Effector memory CD4-positive, alpha-beta T cell (primary cell): ENCODE data around the gene BMERB1.

ENCODE experiments used
- DNase-seq, 3 donors: peaks; one replicate each; pipeline ENCODE4 v3.0.0-alpha.2; 2020
- H3K27ac ChIP-seq: 2 replicates; pipeline ENCODE4 v1.7.0; 2013; ENCODE audit warnings: mild to moderate bottlenecking, low read length, moderate library complexity; ENCODE audit not compliant: insufficient read depth, poor library complexity, severe bottlenecking
- H3K27me3 ChIP-seq: replicated peaks from 2 replicates; pipeline ENCODE4 v1.7.0; 2013; ENCODE audit warnings: mild to moderate bottlenecking, low read length; ENCODE audit not compliant: insufficient read depth, control insufficient read depth, poor library complexity, severe bottlenecking
- H3K36me3 ChIP-seq: 2 replicates; pipeline ENCODE4 v1.7.0; 2013; ENCODE audit warnings: mild to moderate bottlenecking, low read length, moderate library complexity; ENCODE audit not compliant: control insufficient read depth, insufficient read depth
- H3K4me1 ChIP-seq: 2 replicates; pipeline ENCODE4 v1.7.0; 2013; ENCODE audit warnings: low read length, mild to moderate bottlenecking; ENCODE audit not compliant: control insufficient read depth, insufficient read depth, poor library complexity, severe bottlenecking
- H3K4me3 ChIP-seq: 2 replicates; pipeline ENCODE4 v1.7.0; 2013; ENCODE audit warnings: low read length, low read depth, mild to moderate bottlenecking; ENCODE audit not compliant: insufficient read depth, poor library complexity, severe bottlenecking
- H3K9me3 ChIP-seq: 2 replicates; pipeline ENCODE4 v1.7.0; 2013; ENCODE audit warnings: mild to moderate bottlenecking, low read length, moderate library complexity; ENCODE audit not compliant: control insufficient read depth

BMERB1 gene

DNA sequence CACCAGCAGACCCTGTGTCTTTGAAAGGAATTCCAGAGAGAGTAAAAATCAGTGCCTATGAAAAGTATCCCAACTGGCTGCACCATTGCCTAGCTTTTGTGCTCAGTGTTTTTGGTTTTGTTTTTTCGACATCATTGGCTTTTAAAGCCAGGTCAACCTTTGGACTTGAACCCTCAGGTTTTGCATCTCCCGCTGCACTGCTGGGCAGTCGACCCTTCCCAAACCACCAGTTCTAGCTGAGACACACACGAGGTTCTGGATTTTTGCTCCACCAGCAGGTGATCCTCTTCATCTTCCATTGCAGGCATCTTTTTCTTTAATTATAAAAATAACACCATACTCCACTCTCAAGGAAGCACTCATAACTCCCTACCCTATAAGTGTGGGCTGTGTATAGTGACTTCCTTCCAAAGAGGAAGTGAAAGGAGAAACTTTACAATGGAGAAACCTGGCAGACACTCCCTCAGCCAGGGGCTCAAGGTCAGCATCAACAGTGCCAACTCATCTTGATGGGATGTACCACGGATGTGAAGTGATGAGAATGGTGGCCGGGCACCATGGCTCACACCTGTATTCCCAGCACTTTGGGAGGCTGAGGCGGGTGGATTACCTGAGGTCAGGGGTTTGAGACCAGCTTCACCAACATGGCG, 57.8 kb downstream of the BMERB1 start:
- Histone ChIP-seq H3K27ac (no peak overlapping the region), H3K4me1 (no peaks in the 10 kb centered on the region), H3K4me3 (no peak overlapping the region), H3K36me3 (no peaks in the 10 kb centered on the region), H3K9me3 (no peaks in the 10 kb centered on the region), H3K27me3 (no peaks in the 10 kb centered on the region)
- no peak for DNase-seq

- no peaks in the 10 kb centered on the region for H3K36me3 ChIP-seq
- no peaks in the 10 kb centered on the region for H3K27me3 ChIP-seq
- no peak overlapping the region for H3K4me3 ChIP-seq
- no peaks in the 10 kb centered on the region for H3K9me3 ChIP-seq
- no peak for DNase-seq
- no peaks in the 10 kb centered on the region for H3K4me1 ChIP-seq
- H3K27ac ChIP-seq: no peak overlapping the region
Observed at GRCh38 chr16:15493466-15494180, 59.2 kb downstream of the BMERB1 start.

- Histone ChIP-seq H3K9me3 (no peaks in the 10 kb centered on the region), H3K4me1 (no peaks in the 10 kb centered on the region), H3K36me3 (no peaks in the 10 kb centered on the region), H3K27ac (no peak overlapping the region), H3K27me3 (no peaks in the 10 kb centered on the region), H3K4me3 (no peak overlapping the region)
- no peak for DNase-seq
Observed at GRCh38 chr16:15494236-15494635, 59.8 kb downstream of the BMERB1 start.

DNA sequence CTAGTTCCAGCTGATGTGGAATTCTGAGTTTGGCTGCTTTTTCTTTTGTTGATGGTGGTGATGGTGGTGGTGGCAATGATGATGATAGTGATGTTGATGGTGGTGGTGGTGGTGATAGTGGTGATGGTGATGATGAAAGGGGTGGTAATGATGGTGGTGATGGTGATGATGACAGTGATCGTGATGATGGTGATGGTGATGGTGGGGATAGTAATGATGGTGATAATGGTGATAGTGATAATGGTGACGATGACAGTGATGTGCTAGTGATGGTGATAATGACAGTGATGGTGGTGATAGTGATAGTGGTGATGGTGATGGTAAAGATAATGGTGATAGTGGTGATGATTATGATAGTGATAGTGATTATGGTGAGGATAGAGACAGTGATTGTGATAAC, 61.5 kb downstream of the BMERB1 start:
- Histone ChIP-seq H3K4me3 (no peak overlapping the region), H3K9me3 (no peaks in the 10 kb centered on the region), H3K27me3 (no peaks in the 10 kb centered on the region), H3K36me3 (no peaks in the 10 kb centered on the region), H3K4me1 (no peaks in the 10 kb centered on the region), H3K27ac (no peak overlapping the region)
- DNase-seq: no peak

DNA sequence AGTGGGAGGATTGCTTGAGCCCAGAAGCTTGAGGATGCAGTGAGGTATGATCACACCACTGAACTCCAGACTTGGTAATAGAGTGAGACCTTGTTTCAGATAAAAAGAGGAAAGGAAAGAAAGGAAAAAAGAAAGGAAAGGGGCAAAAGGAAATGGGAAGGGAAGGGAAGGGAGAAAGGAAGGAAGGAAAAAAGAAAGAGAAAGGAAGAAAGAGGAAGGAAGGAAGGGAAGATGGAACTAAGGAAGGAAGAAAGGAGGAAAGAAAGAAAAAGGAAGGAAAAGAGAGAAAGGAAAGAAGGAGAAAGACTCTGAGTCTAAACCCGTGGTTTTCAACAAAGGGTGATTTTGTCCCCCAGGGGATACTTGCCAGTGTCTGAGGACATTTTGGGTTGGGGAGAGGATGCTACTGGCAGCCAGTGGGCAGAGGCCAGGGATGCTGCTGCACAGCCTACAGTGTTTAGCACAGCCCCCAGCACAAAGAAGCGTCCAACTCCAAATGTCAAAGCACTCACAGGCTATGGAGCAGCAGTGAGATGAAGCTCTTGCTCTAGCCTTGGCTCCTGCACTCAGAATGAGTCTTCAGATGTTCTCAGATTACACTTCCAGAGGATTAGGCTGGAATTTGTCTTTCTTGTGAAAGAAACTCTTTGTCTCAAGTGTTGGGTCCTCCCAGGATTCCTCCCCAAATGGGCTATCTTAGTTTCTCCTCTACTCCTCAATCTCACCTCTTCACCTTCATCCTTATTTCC, 64.2 kb downstream of the BMERB1 start:
- DNase-seq: no peak
- H3K27ac ChIP-seq: no peak overlapping the region
- H3K27me3 ChIP-seq: no peaks in the 10 kb centered on the region

GRCh38 chr16:15502041-15502725, 67.8 kb downstream of the BMERB1 start:
- H3K36me3 ChIP-seq: no peaks in the 10 kb centered on the region
- H3K4me3 ChIP-seq: no peak overlapping the region
- H3K9me3 ChIP-seq: no peaks in the 10 kb centered on the region
- no peaks in the 10 kb centered on the region for H3K4me1 ChIP-seq
- H3K27ac ChIP-seq: no peak overlapping the region
- no peak for DNase-seq
- no peaks in the 10 kb centered on the region for H3K27me3 ChIP-seq

More for the DNA sequence above, 64.2 kb downstream of the BMERB1 start:
- no peak overlapping the region for H3K4me3 ChIP-seq
- H3K36me3 ChIP-seq: no peaks in the 10 kb centered on the region
- no peaks in the 10 kb centered on the region for H3K9me3 ChIP-seq
- no peaks in the 10 kb centered on the region for H3K4me1 ChIP-seq

DNA sequence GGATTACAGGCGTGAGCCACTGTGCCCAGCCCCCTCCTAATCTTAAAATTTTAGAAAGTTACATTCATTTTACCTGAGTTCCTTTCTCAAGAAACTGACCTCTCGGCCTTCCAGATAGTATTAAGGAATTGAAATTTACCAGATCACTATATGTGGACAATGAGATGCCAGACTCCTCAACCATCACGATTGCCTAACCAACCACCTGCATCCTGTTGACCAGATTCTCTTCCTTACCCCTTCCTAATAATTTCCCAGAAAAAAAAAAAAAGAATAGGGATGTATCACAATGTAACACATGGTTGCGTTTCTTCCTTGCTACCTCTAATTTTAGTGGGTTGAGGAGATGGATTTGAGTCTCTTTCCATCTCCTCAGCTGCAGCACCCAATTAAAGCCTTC, 72.1 kb downstream of the BMERB1 start:
- Histone ChIP-seq H3K36me3 (no peaks in the 10 kb centered on the region), H3K27me3 (no peaks in the 10 kb centered on the region), H3K4me3 (no peak overlapping the region), H3K4me1 (no peaks in the 10 kb centered on the region), H3K27ac (no peak overlapping the region), H3K9me3 (no peaks in the 10 kb centered on the region)
- DNase-seq: no peak

GRCh38 chr16:15507301-15507958, 73.0 kb downstream of the BMERB1 start:
- H3K4me3 ChIP-seq: no peak overlapping the region
- no peak overlapping the region for H3K27ac ChIP-seq
- H3K4me1 ChIP-seq: no peaks in the 10 kb centered on the region
- no peak for DNase-seq
- no peaks in the 10 kb centered on the region for H3K27me3 ChIP-seq
- no peaks in the 10 kb centered on the region for H3K36me3 ChIP-seq
- no peaks in the 10 kb centered on the region for H3K9me3 ChIP-seq

DNA sequence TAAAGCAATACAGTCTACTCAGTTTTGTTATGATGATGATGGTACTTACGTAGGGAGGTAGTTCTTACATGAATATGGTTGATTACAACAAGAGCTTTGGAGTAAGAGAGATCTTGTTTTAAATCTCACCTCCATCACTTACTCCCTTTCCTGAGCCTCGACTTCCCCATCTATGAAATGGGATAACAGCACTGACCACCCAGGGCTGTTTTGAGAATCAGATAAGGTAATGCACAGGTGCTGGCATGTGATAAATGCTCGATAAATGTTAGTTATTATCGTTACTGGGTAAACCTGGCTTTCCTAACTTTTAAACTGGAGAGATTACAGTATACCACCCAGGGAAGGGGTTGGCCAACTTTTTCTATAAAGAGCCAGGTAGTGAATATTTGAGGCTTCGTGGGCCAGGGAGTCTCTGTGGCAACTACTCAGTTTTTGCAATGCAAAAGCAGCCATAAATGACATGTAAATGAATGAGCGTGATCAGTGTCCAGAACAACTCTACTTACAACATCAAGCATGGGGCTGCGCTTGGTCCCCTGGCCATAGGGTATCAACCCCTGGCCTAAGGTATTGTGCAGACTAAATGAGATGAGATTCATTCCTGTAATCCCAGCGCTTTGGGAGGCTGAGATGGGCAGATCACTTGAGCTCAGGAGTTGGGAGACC, 73.7 kb downstream of the BMERB1 start:
- Histone ChIP-seq H3K4me1 (no peaks in the 10 kb centered on the region), H3K9me3 (no peaks in the 10 kb centered on the region), H3K36me3 (no peaks in the 10 kb centered on the region), H3K27me3 (no peaks in the 10 kb centered on the region), H3K4me3 (no peak overlapping the region), H3K27ac (no peak overlapping the region)
- DNase-seq: no peak
